NCI-H128 (cell line): ENCODE data around the gene CADPS.

Experiments
- DNase-seq: peaks from one replicate; lab custom pipeline; 2025; ENCODE audit not compliant: unreplicated experiment; lab: John Stamatoyannopoulos, UW

CADPS gene

DNA sequence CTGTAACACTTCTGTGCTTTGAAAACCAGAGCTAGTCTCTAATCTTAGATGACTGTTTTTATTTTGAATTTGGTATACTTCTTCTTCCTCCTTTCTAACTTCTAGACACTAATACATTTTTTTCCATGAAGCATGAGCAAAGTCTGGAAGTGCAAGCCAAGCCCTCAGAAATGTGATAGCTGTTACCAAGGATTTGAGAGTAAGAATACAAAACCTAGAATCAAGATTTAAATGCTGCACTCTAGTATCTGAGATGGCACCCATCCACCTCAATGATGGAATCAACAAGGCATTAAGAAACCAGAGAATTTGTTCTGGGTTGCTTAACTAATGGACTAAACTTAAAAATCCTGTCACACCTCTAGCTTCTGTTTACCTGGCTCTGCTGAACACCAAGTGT is 511.0 kb downstream of the CADPS start:
- DNase-seq = no peak

DNA sequence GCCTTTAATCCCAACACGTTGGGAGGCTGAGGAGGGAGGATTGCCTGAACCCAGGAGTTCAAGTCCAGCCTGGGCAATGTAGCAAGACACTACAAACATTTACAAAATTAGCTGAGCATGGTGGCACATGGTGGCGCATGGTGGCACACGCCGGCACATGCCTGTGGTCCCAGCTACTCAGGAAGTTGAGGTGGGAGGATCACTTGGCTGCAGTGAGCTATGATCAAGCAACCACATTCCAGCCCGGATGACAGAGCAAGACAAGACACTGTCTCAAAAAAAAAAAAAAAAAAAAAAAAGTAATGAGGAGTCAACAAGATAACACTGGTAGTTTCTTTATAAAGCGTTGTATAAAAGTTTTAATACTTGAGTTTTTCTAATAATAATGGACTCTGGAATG is 511.9 kb downstream of the CADPS start:
- DNase-seq = no peak

DNA sequence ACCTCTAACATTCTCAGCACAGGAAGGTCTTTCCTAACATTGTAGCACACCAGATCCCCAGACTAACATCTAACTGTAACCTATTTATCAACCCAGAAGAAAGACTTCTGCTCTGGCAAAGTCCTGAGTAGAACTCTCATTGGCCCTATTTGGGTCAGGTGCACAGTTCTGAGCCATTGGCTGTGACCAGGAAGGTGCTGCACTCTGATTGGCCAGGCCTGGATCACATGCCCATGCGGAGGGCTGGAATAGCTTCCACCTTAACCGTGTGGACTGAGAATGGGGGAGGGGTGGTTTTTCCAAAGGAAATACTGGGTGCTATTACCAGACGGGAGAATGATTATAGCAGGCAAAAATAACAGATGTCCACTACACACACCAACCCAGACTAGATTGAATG is 513.4 kb downstream of the CADPS start:
- DNase-seq = no peak

DNA sequence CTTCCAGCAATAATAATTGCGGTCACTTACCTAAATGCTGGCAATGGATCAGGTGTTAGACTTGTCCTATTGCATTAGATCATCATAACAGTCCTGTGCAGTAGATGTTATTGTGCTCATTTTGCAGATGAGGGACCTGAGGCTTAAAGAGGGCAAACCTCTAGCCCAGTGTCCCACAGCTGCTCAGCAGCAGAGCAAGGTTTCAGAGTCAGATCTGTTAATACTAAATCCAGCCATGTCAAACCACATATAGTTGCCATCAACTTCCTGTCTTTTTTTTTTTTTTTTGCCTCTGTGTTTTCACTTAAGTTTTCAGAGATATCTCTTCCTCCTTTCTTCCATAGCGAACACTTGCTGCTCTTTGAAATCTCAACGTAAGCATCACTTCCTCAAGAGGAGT is 514.0 kb downstream of the CADPS start:
- DNase-seq = no peak

DNA sequence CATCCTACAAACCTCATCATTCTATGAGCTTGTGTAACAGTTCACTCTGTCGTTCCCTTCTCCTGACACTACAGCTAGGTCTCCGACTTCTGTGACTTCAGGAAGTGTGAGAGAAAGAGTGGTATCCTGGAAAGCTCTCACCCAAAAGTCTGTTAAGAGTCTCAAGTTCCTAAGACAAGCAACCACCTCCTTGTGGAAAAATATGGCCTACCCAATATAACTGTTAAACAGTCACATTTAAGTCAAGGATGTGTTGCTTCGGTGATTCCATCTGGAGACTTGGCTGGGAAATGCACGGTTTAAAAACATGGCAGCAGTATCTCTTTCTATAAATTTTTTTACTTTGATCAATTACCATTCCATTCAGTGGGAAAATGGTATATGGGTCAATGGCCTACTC is 515.7 kb downstream of the CADPS start:
- DNase-seq = no peak

DNA sequence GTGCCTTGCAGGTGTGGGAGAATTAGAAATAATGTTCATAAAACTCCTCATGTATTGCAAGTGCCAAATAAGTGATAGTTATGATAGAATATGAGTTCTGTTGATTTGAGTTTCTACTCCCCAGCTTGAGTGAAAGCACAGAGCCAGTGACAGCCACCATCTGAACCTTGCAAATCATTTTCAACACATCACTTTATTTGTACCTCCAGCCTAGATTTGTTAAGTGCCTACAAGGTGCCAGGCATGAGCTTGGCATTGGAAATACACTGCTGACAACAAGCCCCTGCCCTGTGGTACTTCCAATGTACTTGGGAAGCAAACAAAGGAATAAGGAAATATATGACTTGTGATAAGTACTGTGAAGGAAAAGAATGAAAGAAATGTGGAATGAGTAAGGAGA is 518.9 kb downstream of the CADPS start:
- DNase-seq = no peak

DNA sequence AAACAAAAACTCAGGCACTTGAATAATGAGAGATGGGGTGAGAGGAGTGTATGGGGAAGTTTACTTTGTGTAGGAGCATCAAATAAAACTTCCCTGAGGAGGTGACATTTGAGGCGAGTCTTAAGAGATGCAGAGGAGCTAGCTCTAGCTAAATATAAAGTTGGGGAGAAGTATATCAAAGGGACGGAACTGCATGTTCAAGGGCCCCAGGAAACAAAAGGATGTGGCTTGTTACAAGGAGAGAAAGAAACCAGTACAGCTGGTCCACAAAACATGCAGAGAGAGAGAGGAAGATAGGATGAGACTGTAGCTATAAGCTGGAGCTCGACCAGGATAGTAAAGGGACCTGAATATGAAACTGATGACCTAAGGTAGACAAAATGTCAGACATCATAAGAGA is 519.5 kb downstream of the CADPS start:
- DNase-seq = no peak
